Activated CD4-positive, alpha-beta T cell treated with anti-CD3 and anti-CD28 coated beads for 36 hours (primary cell): ENCODE results near the gene SLC6A11. TPM values are rescaled to one million over a fixed set of nuclear protein-coding genes. Genes with fewer than 3 reads are reported as not detected.

Source experiments
- ATAC-seq: fragments of 200-7000 bp; cut with Tn5 transposase; one replicate; pipeline ENCODE4 v1.10.0; 2021; ENCODE audit warnings: mild to moderate bottlenecking, moderate library complexity
- CTCF ChIA-PET: fragments of 350-600 bp; sonication (Branson Sonifier 250); formaldehyde crosslinking; loops from one replicate; lab custom pipeline; 2021; ENCODE audit warnings: antibody characterized with exemption; lab: Charles Lee
- POLR2A ChIA-PET: fragments of 350-600 bp; sonication (Branson Sonifier 250); formaldehyde crosslinking; loops from one replicate; lab custom pipeline; 2021; ENCODE audit warnings: antibody characterized with exemption, inconsistent platforms; lab: Charles Lee
- DNase-seq: peaks from one replicate; pipeline ENCODE4 v3.0.0-alpha.2; 2020
- H3K27ac Mint-ChIP-seq: one replicate; pipeline ENCODE4 v1.8.0; 2021; ENCODE audit warnings: mixed read lengths
- H3K27me3 Mint-ChIP-seq: one replicate; pipeline ENCODE4 v1.8.0; 2021; ENCODE audit warnings: mixed read lengths
- H3K36me3 Mint-ChIP-seq: one replicate; pipeline ENCODE4 v1.8.0; 2021; ENCODE audit warnings: low read depth, mixed read lengths
- H3K4me1 Mint-ChIP-seq: one replicate; pipeline ENCODE4 v1.8.0; 2021; ENCODE audit warnings: mixed read lengths
- H3K4me3 Mint-ChIP-seq: one replicate; pipeline ENCODE4 v1.8.0; 2021; ENCODE audit warnings: mild to moderate bottlenecking, moderate library complexity, mixed read lengths
- H3K9me3 Mint-ChIP-seq: one replicate; pipeline ENCODE4 v1.8.0; 2021; ENCODE audit warnings: low read depth, mixed read lengths
- intact Hi-C, 2 experiments: fragments of 100-400 bp; cut with DNase I in 1 of 2; cut with micrococcal nuclease in 1 of 2; formaldehyde crosslinking; loops; one replicate each; pipeline versions ENCODE4 v1.14.2 to v1.15.1; 2022 to 2024; cut with DNase I, micrococcal nuclease
- total RNA-seq, 2 experiments: library from RNA; stranded (reverse); gene quantifications; one replicate each; pipeline ENCODE4 v1.2.3, GENCODE V29; 2021

Gene SLC6A11
- total RNA-seq, 2 experiments from 2014 or later: not detected

DNA sequence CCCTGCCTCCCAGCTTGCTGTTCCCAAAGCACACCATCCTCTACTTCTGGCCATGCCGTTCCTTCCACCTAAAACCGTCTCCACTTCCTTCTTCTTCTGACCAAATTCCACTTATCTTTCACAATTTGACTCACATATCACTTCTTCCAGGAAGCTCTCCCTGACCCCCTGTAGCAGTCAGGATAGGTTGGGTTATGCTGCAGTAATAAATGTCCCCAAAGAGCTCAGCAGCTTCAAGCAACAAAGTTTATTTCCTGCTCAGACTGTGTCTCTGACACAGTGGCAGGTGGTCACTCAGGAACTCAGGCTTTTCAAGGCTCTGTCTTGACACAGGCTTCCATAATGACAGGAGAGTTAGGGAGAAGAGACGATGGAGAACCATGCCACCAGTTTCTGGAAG, 27.4 kb downstream of the SLC6A11 start:
- intact Hi-C loops: no loop called here
- Mint-ChIP-seq H3K27me3 (peaks cover 28% of the 10 kb centered on the region), H3K9me3 (no peaks in the 10 kb centered on the region), H3K27ac (no peak overlapping the region), H3K4me1 (peaks cover 4% of the 10 kb centered on the region), H3K36me3 (no peaks in the 10 kb centered on the region), H3K4me3 (no peak overlapping the region)
- DNase-seq: no peak
- ChIA-PET CTCF (interaction anchor here (0.6 to 1.4 kb wide), 3 partner anchors 12 to 1343 kb away, joined by 3 to 4 read pairs (median 4); no protein-coding TSS in a partner anchor), POLR2A (interaction anchor here (0.5 kb wide), 1 partner anchor 13 kb away, joined by 3 read pairs; no protein-coding TSS in a partner anchor)
- ATAC-seq: no peak

DNA sequence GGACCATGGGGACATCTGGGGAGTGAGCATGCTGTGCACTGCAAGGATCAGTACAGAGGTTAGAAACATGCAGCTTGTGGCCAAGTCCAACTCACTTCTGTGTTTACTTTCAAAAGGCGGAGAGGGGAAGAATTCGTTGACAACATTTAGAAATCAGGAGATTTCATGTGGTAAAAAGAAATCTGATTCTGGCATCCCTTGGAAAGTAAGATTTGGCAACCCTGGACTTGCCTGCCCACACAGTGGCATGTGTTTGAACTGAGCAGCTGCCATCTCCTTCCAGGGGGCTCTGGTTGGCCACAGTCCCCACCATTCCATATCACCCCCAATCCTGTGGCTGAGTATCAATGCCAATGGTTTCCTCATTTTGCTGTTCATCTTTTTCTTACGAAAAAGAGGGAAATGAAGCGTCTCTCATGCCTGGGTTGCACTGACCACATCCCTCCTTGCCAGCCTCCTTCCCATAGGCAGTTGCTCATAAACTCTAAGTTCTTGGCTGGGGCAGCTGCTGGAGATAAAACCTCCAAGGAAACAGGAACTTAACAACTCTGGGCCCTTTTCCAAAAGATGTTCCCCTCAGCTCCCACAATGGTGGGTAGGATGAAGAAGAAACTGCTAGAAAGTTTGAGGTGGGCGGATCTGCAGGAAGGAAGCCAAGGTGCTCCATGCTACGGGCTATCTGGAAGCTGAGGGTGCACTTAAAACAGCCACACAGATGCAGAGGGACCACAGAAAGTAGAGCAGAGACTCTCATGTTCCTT, 29.2 kb downstream of the SLC6A11 start:
- CTCF ChIA-PET: no interaction called here
- intact Hi-C loops: no loop called here
- ATAC-seq: no peak
- POLR2A ChIA-PET: no interaction called here
- Mint-ChIP-seq H3K9me3 (no peaks in the 10 kb centered on the region), H3K27me3 (peaks cover 25% of the 10 kb centered on the region), H3K4me1 (peaks cover 6% of the 10 kb centered on the region), H3K27ac (no peak overlapping the region), H3K4me3 (no peak overlapping the region), H3K36me3 (no peaks in the 10 kb centered on the region)
- no peak for DNase-seq

DNA sequence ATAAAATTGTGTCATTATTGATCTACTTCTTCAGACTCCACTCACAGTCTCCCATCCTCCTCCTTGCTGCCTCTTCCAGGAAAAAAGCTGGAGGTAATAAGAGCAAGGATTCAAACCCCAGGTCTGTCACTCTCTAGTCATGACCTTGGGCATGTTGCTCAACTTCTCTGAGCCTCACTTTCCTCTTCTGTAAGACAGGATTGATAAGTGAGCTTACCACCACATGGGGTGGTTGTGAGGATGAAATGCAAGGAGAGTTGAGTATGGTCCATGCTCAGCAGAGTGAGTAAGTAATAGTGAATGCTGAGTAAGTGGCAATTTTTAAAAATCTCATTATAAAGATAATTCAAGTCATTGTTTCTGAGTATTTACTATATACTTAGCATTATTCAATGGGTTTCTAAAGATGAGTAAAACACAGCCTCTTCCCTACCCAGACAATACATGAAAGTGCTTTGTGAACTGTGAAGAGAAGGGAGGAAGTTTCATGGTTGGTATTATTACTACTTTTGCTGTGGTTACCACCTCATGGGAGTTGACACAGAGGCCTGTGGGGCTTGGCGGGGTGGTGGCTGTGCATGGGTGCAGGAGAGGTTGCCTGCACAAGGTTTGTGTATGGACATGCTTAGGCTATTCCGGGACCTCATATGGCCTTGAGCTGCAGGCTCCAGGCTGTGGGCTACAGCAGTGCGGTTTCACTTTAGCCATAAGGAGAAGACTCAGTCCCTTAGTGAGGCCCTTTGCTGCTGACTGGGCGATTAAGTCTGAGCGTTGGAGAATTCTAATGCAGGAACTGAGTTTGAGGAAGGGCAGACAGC, 30.0 kb downstream of the SLC6A11 start:
- Mint-ChIP-seq H3K4me3 (no peak overlapping the region), H3K27ac (no peak overlapping the region), H3K4me1 (peaks cover 6% of the 10 kb centered on the region), H3K27me3 (peaks cover 24% of the 10 kb centered on the region), H3K36me3 (no peaks in the 10 kb centered on the region), H3K9me3 (no peaks in the 10 kb centered on the region)
- POLR2A ChIA-PET: no interaction called here
- peak; percentile 27 for DNase-seq
- ATAC-seq: peak; percentile 48
- intact Hi-C loops: no loop called here
- CTCF ChIA-PET: no interaction called here

DNA sequence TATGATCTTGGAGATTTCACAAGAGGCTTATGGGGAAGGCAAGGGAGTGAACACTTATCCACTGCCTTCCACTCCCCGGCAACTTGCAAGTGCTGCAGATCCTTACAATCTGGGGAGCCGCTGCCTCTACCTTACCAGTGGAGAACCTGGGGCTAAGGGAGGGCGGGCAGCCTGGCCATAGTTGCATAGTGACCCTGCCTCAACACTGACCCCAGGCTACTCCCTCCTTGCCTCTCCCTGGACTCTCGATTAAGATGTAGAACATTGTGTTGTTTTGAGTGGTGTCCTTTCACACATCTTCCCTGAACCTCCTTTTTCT, 30.6 kb downstream of the SLC6A11 start:
- intact Hi-C loops: no loop called here
- Mint-ChIP-seq H3K4me1 (peaks cover 6% of the 10 kb centered on the region), H3K36me3 (no peaks in the 10 kb centered on the region), H3K27ac (no peak overlapping the region), H3K27me3 (peaks cover 24% of the 10 kb centered on the region), H3K9me3 (no peaks in the 10 kb centered on the region), H3K4me3 (no peak overlapping the region)
- ChIA-PET CTCF (interaction anchor here (0.6 kb wide), 1 partner anchor 50 kb away, joined by 4 read pairs; no protein-coding TSS in a partner anchor), POLR2A (no interaction called here)
- DNase-seq (no peak), ATAC-seq (no peak)

DNA sequence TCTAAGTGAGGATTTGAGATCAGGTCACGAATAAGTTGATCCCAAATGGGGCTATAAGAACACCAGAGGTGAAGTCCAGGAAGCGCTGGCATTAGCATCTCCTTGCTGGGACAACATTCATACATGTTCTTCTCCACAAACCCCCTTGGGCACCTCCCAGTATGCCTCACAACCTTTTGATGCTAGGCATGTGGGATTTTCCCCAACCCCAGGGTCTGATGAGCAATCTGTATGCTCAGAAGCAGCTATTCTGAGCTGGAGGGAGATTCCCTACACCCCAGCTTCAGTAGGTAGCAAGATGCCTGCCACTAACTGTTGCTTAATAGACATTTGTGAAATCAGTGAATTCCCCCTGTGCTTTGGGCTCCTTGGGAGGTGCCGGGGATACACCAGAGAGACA, 32.2 kb downstream of the SLC6A11 start:
- no peak overlapping the region for H3K27ac Mint-ChIP-seq
- no peaks in the 10 kb centered on the region for H3K9me3 Mint-ChIP-seq
- intact Hi-C loops: no loop called here
- H3K36me3 Mint-ChIP-seq: no peaks in the 10 kb centered on the region
- POLR2A ChIA-PET: no interaction called here
- CTCF ChIA-PET: interaction anchor here (0.8 to 1.0 kb wide), 3 partner anchors 12 to 93 kb away, joined by 3 to 4 read pairs (median 3); no protein-coding TSS in a partner anchor
- ATAC-seq: peak; percentile 99
- peaks cover 26% of the 10 kb centered on the region for H3K27me3 Mint-ChIP-seq
- H3K4me1 Mint-ChIP-seq: peaks cover 6% of the 10 kb centered on the region
- DNase-seq: peak; percentile 78
- H3K4me3 Mint-ChIP-seq: no peak overlapping the region

DNA sequence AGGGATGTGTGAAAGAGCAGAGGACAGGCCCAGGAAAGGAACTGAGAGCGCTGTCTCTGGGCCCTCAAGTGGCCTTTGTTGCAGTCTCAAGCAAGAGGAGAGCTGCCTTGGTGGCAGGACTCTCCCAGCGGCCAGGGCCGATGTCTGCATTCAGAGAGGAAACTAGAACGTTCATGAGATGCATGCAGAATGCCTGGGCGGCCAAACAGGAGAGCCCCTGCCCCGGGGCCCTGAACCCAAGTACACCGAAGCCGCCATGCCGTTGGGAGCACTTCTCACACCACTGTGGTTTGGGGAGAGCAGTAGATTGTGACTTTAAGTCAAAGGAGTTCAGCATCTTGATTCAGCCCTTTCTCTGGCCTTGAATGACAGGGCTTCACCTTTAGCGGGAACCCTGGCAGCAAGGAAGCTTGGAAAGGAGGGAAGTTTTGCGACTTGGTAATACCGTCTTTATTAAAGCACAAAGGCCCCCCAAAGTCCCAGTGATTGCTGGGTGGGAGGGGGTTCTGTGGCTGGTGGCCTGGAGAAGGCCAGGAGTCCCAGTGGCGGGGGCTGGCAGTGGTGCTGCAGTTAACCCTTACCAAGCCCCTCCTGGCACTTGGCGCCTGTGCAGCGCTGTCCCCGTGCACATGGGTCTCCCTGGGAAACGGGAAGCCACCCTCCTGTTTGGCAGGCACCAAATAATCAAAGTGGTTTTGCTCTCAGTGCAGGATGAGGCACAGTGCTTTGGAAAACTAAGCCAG, 36.2 kb downstream of the SLC6A11 start:
- CTCF ChIA-PET: interaction anchor here (0.6 to 0.8 kb wide), 2 partner anchors 18 to 36 kb away, joined by 3 read pairs; no protein-coding TSS in a partner anchor
- peaks cover 6% of the 10 kb centered on the region for H3K4me1 Mint-ChIP-seq

DNA sequence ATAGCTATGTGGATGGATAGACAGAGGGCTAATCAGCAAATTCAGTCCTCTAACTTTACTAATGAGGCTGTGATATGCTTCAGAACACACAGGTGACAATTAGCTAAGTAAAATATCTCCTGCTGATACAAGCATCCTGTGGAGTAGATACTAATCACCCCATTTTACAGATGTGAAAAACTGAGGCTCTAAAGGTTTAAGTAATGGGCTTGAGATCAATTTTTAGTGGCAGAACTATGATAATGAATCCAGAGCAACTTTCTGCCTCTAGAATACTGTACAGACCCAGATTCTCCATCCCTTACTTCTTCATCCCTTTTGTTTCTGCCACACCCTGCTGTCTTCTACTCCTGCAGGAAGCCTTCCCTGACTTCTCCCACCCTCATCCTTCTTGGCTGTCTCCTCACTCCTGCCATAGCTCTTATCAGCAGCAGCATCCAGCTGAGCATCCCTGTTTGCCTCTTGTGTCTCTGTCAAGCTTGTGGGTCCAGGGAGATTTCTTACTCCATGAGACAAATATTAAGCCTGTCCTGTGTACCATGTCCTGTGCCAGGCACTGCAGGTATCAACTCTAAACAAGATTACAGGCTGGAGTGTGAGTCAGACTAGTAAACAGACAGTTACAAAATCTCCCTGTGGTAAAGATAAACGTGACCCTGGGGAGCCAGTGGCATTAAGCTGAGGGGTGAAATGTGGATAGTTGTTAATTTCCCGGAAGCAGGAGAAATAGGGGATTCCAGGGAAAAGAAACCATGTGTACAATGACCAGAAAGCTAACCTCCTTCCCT, 39.2 kb downstream of the SLC6A11 start:
- Mint-ChIP-seq H3K4me1 (no peaks in the 10 kb centered on the region), H3K27ac (no peak overlapping the region), H3K4me3 (no peak overlapping the region), H3K27me3 (peaks cover 21% of the 10 kb centered on the region), H3K9me3 (no peaks in the 10 kb centered on the region), H3K36me3 (no peaks in the 10 kb centered on the region)
- DNase-seq (no peak), ATAC-seq (no peak)
- POLR2A ChIA-PET: no interaction called here
- CTCF ChIA-PET: interaction anchor here (0.6 to 1.5 kb wide), 3 partner anchors 12 to 601 kb away, joined by 3 to 4 read pairs (median 3); no protein-coding TSS in a partner anchor
- intact Hi-C loops: no loop called here

More for the DNA sequence above, 36.2 kb downstream of the SLC6A11 start:
- ATAC-seq (no peak), DNase-seq (no peak)
- Mint-ChIP-seq H3K36me3 (no peaks in the 10 kb centered on the region), H3K9me3 (no peaks in the 10 kb centered on the region), H3K27ac (no peak overlapping the region), H3K4me3 (no peak overlapping the region), H3K27me3 (peaks cover 20% of the 10 kb centered on the region)
- POLR2A ChIA-PET: no interaction called here
- intact Hi-C loops: no loop called here

DNA sequence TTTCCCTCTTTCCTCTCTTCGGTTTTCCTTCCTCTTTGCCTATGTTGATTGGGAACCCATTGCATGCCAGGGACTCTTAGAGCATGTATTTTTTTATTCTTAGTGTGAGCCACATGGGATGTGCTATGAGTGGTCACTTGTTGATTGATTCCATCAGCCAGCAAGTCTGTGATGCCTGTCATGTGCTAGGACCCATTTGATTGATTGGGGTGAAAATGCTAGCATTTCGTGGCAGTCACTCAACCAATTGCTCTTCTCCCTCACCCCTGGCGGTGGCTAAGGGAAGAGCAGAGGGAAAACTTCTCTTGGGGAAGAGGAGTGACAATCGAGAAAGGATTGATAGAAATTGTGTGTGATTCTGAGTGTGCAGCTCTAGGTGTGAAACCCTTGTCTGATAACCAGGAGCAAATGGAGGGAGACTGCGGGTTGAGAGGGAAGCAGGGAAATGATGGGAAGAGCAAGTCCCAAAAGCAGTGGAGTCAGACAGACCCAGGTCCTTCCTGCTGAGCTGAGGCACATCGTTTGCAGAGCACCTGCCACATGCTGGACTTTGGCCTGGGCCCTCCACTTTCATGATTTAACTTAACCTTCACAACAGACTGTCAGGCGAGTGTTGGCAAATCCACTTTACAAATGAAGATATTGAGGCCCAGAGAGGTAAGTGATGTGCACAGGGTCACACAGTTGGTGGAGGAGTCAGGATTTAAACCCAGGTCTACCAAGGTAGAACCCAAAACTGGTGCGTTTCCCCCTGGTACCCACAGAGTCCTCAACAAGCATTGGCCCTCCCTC, 40.0 kb downstream of the SLC6A11 start:
- intact Hi-C loops: no loop called here
- H3K4me1 Mint-ChIP-seq: no peaks in the 10 kb centered on the region
- DNase-seq: no peak
- H3K9me3 Mint-ChIP-seq: no peaks in the 10 kb centered on the region
- H3K36me3 Mint-ChIP-seq: no peaks in the 10 kb centered on the region
- CTCF ChIA-PET: interaction anchor here (1.4 to 1.5 kb wide), 2 partner anchors 13 to 96 kb away, joined by 3 to 4 read pairs; no protein-coding TSS in a partner anchor
- no peak for ATAC-seq
- POLR2A ChIA-PET: no interaction called here
- H3K27me3 Mint-ChIP-seq: peaks cover 18% of the 10 kb centered on the region
- H3K27ac Mint-ChIP-seq: no peak overlapping the region
- no peak overlapping the region for H3K4me3 Mint-ChIP-seq

DNA sequence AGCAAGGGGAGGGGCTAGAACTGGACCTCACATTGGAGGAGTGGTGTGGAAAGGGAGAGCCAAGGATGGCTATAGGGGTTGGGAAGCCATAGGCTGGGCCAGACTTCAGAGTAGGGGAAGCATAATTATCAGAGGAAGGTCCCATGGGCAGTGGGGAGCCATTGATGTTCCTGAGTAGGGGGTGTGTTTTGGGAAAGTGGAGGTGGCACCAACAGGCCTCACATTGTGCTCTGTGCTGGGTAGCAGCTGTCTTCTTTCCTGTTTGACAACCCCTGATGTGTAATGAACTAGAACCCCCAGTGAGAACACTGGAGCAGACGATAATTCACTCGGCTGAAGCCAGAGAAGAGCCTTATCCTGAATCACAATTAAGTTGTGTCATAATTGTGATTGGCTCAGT, 41.2 kb downstream of the SLC6A11 start:
- Mint-ChIP-seq H3K27ac (no peak overlapping the region), H3K27me3 (peaks cover 18% of the 10 kb centered on the region), H3K9me3 (no peaks in the 10 kb centered on the region), H3K4me3 (no peak overlapping the region), H3K36me3 (no peaks in the 10 kb centered on the region), H3K4me1 (no peaks in the 10 kb centered on the region)
- intact Hi-C loops: no loop called here
- POLR2A ChIA-PET: no interaction called here
- DNase-seq (no peak), ATAC-seq (no peak)
- CTCF ChIA-PET: interaction anchor here (1.4 kb wide), 1 partner anchor 10 kb away, joined by 5 read pairs; no protein-coding TSS in a partner anchor

DNA sequence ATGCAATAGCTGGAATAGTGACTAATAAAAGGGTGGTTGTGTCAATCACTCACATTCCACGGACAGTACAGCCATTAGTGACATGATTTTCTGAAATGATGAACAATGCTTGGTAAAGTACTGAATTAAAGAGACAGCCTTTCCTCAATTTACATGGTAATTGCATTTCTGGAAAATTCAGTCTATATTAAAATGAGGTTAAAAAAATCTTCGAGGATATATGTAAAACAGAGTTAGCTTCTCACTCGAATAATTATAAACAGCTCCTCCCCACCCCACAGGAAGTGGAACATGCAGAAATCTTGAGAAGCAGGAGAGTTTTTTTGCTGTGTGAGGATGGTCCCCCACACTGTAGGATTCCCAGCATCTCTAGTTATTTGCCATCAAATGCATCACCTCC, 42.1 kb downstream of the SLC6A11 start:
- Mint-ChIP-seq H3K36me3 (no peaks in the 10 kb centered on the region), H3K27me3 (peaks cover 19% of the 10 kb centered on the region), H3K27ac (no peak overlapping the region), H3K4me3 (no peak overlapping the region), H3K9me3 (no peaks in the 10 kb centered on the region), H3K4me1 (no peaks in the 10 kb centered on the region)
- ChIA-PET CTCF (interaction anchor here (1.4 kb wide), 1 partner anchor 9 kb away, joined by 5 read pairs; no protein-coding TSS in a partner anchor), POLR2A (no interaction called here)
- intact Hi-C loops: no loop called here
- DNase-seq: no peak
- no peak for ATAC-seq
